PC-3 (cell line): ENCODE results near the gene ADAP2. TPM values are rescaled to one million over a fixed set of nuclear protein-coding genes. Genes with fewer than 3 reads are reported as not detected.

Experiments
- ATAC-seq: fragments of 200-7000 bp; cut with Tn5 transposase; 2 replicates; pipeline ENCODE4 v1.9.1; 2020; ENCODE audit warnings: mild to moderate bottlenecking, moderate library complexity
- BruUV-seq: library from RNA; stranded (reverse); fragments of 400-500 nt; replicated peaks from 2 replicates; lab custom pipeline; 2021; lab: Mats Ljungman, UMichigan
- CTCF ChIA-PET: fragments of 300-600 bp; sonication (Branson Sonifier 250); formaldehyde crosslinking; loops from one replicate; lab custom pipeline; 2022; ENCODE audit warnings: antibody characterized with exemption; lab: Charles Lee
- POLR2A ChIA-PET: fragments of 300-600 bp; sonication (Branson Sonifier 250); formaldehyde crosslinking; loops from one replicate; lab custom pipeline; 2022; ENCODE audit warnings: antibody characterized with exemption; ENCODE audit not compliant: unreplicated experiment; lab: Charles Lee
- DNase-seq: peaks from one replicate; pipeline ENCODE4 v3.0.0-alpha.2; 2015
- H2AFZ ChIP-seq: fragments of 300-600 bp; sonication (generic); 2 replicates; pipeline ENCODE4 v1.6.0; 2016; ENCODE audit warnings: antibody characterized with exemption, low read length
- H3F3A ChIP-seq: fragments of 300-600 bp; sonication (generic); one replicate; pipeline ENCODE4 v1.6.0; 2017; ENCODE audit warnings: antibody characterized with exemption, low read length, control low read depth, mild to moderate bottlenecking; ENCODE audit not compliant: unreplicated experiment
- H3K27ac ChIP-seq: fragments of 300-600 bp; sonication (generic); 2 replicates; pipeline ENCODE4 v1.5.1; 2016; ENCODE audit warnings: mild to moderate bottlenecking, low read length
- H3K27me3 ChIP-seq: fragments of 300-600 bp; sonication (generic); 2 replicates; pipeline ENCODE4 v1.6.1; 2016; ENCODE audit warnings: low read length, mixed read lengths
- H3K36me3 ChIP-seq: fragments of 300-600 bp; sonication (generic); 2 replicates; pipeline ENCODE4 v1.6.1; 2016; ENCODE audit warnings: low read depth, mixed run types, low read length, mixed read lengths
- H3K4me1 ChIP-seq: fragments of 300-600 bp; sonication (generic); 2 replicates; pipeline ENCODE4 v1.5.1; 2016; ENCODE audit warnings: low read length; ENCODE audit not compliant: insufficient read depth
- H3K4me2 ChIP-seq: fragments of 300-600 bp; sonication (generic); 2 replicates; pipeline ENCODE4 v1.6.0; 2016; ENCODE audit warnings: low read length
- H3K4me3 ChIP-seq: fragments of 300-600 bp; sonication (generic); 2 replicates; pipeline ENCODE4 v1.5.1; 2016; ENCODE audit warnings: mild to moderate bottlenecking, low read length, mixed read lengths
- H3K79me2 ChIP-seq: fragments of 300-600 bp; sonication (generic); 2 replicates; pipeline ENCODE4 v1.6.1; 2017; ENCODE audit warnings: low read length, mixed read lengths
- H3K9ac ChIP-seq: fragments of 300-600 bp; sonication (generic); 2 replicates; pipeline ENCODE4 v1.6.0; 2016; ENCODE audit warnings: mild to moderate bottlenecking, low read length
- H3K9me2 ChIP-seq: fragments of 300-600 bp; sonication (generic); replicated peaks from 2 replicates; pipeline ENCODE4 v1.6.1; 2016; ENCODE audit warnings: mixed run types, low read length, mixed read lengths
- H3K9me3 ChIP-seq: fragments of 300-600 bp; sonication (generic); 2 replicates; pipeline ENCODE4 v1.6.1; 2016; ENCODE audit warnings: low read length, mixed read lengths
- H4K20me1 ChIP-seq: fragments of 300-600 bp; sonication (generic); 2 replicates; pipeline ENCODE4 v1.6.1; 2016; ENCODE audit warnings: low read length, mixed read lengths
- CTCF ChIP-seq: fragments of 300-600 bp; sonication (generic); conservative IDR thresholded peaks from 2 replicates; pipeline ENCODE4 v1.5.1; 2017; ENCODE audit warnings: antibody characterized with exemption, low read depth, mild to moderate bottlenecking, low read length
- EZH2 ChIP-seq: fragments of 300-600 bp; sonication (generic); IDR thresholded peaks from one replicate; pipeline ENCODE4 v1.6.1; 2017; ENCODE audit warnings: antibody characterized with exemption, mild to moderate bottlenecking, low read length; ENCODE audit not compliant: unreplicated experiment
- EZH2phosphoT487 ChIP-seq: fragments of 300-600 bp; sonication (generic); IDR thresholded peaks from 2 replicates; pipeline ENCODE4 v1.6.1; 2018; ENCODE audit warnings: mild to moderate bottlenecking, antibody characterized with exemption, low read length, borderline replicate concordance
- intact Hi-C: fragments of 100-400 bp; cut with micrococcal nuclease; formaldehyde crosslinking; loops from 2 replicates; pipeline ENCODE4 v1.9.0; 2023
- total RNA-seq: library from RNA; depleted of rRNA; stranded (reverse); fragments of >200 nt; gene quantifications from 2 replicates; pipeline ENCODE4 v1.2.3, GENCODE V29; 2014

ADAP2 gene
- total RNA-seq, 1 experiment from 2014 or later: 2.5 TPM

- intact Hi-C loops: no loop called here
- BruUV-seq: no TSS peak
- CTCF ChIA-PET: interaction anchor here (0.8 kb wide), 1 partner anchor 46 kb away, joined by 9 read pairs; no protein-coding TSS in a partner anchor
Measured at GRCh38 chr17:30924341-30924740, 2.6 kb downstream of the ADAP2 start.

GRCh38 chr17:30926516-30926915, 4.8 kb downstream of the ADAP2 start:
- Histone ChIP-seq H3K27me3 (no peaks in the 10 kb centered on the region), H3K9ac (no peak overlapping the region), H4K20me1 (no peaks in the 10 kb centered on the region), H3K4me1 (0 out of 2 replicates have a peak, but pooled peaks cover under 1% of the 10 kb centered on the region), H3K36me3 (no peaks in the 10 kb centered on the region), H3K9me2 (no peaks in the 10 kb centered on the region), H2AFZ (no peak overlapping the region), H3K4me2 (no peak overlapping the region), H3K4me3 (no peak overlapping the region), H3K9me3 (no peaks in the 10 kb centered on the region), H3K27ac (no peak overlapping the region), H3K79me2 (no peaks in the 10 kb centered on the region), H3F3A (no peaks in the 10 kb centered on the region)
- no peak for ATAC-seq
- DNase-seq: no peak
- intact Hi-C loops: no loop called here
- BruUV-seq: no TSS peak
- POLR2A ChIA-PET: no interaction called here
- TF ChIP-seq EZH2phosphoT487: no peak
- TF ChIP-seq CTCF: no peak
- TF ChIP-seq EZH2: no peak
- CTCF ChIA-PET: interaction anchor here (0.5 kb wide), 1 partner anchor 23 kb away, joined by 14 read pairs; no protein-coding TSS in a partner anchor

More at GRCh38 chr17:30924341-30924740, 2.6 kb downstream of the ADAP2 start:
- no peaks in the 10 kb centered on the region for H4K20me1 ChIP-seq
- no peaks in the 10 kb centered on the region for H3F3A ChIP-seq
- no peaks in the 10 kb centered on the region for H3K9me3 ChIP-seq
- ATAC-seq (no peak), DNase-seq (no peak)
- H3K4me3 ChIP-seq: no peak overlapping the region
- H3K79me2 ChIP-seq: no peaks in the 10 kb centered on the region
- H3K27ac ChIP-seq: no peak overlapping the region
- no peaks in the 10 kb centered on the region for H3K27me3 ChIP-seq
- H3K36me3 ChIP-seq: no peaks in the 10 kb centered on the region
- no peak for TF ChIP-seq EZH2
- TF ChIP-seq CTCF: no peak
- TF ChIP-seq EZH2phosphoT487: no peak
- H3K4me2 ChIP-seq: no peak overlapping the region
- 0 out of 2 replicates have a peak, but pooled peaks cover 6% of the 10 kb centered on the region for H3K4me1 ChIP-seq
- POLR2A ChIA-PET: no interaction called here
- no peaks in the 10 kb centered on the region for H3K9me2 ChIP-seq
- no peak overlapping the region for H2AFZ ChIP-seq
- no peak overlapping the region for H3K9ac ChIP-seq

GRCh38 chr17:30927756-30928155, 6.0 kb downstream of the ADAP2 start:
- POLR2A ChIA-PET: no interaction called here
- no peaks in the 10 kb centered on the region for H4K20me1 ChIP-seq
- H3K9me2 ChIP-seq: no peaks in the 10 kb centered on the region
- H3K4me2 ChIP-seq: no peak overlapping the region
- no peak overlapping the region for H3K4me3 ChIP-seq
- DNase-seq: no peak
- no peak overlapping the region for H3K9ac ChIP-seq
- no peak overlapping the region for H2AFZ ChIP-seq
- no peaks in the 10 kb centered on the region for H3K79me2 ChIP-seq
- ATAC-seq: no peak
- no TSS peak for BruUV-seq
- TF ChIP-seq EZH2phosphoT487 (no peak), CTCF (no peak), EZH2 (no peak)
- H3K4me1 ChIP-seq: no peaks in the 10 kb centered on the region
- no peaks in the 10 kb centered on the region for H3K27me3 ChIP-seq
- H3K36me3 ChIP-seq: no peaks in the 10 kb centered on the region
- H3K9me3 ChIP-seq: no peaks in the 10 kb centered on the region
- no peak overlapping the region for H3K27ac ChIP-seq
- intact Hi-C loops: no loop called here
- CTCF ChIA-PET: no interaction called here
- H3F3A ChIP-seq: no peaks in the 10 kb centered on the region
